Fibroblast of lung (primary cell): ENCODE results near the gene UBN2. TPM values are rescaled to one million over a fixed set of nuclear protein-coding genes. Genes with fewer than 3 reads are reported as not detected.

Source experiments
- DNase-seq, 2 donors: peaks; one replicate each; pipeline versions ENCODE4 v3.0.0 to v3.0.0-alpha.2; 2010; ENCODE audit warnings: low read depth in 2 of 2
- H2AFZ ChIP-seq: 2 replicates; pipeline ENCODE4 v1.5.1; 2012; ENCODE audit warnings: low read length, control low read depth, inconsistent platforms
- H3K27ac ChIP-seq: 2 replicates; pipeline ENCODE4 v1.5.1; 2011; ENCODE audit warnings: low read length, control low read depth; ENCODE audit not compliant: insufficient read depth
- H3K27me3 ChIP-seq: 2 replicates; pipeline ENCODE4 v1.5.1; 2011; ENCODE audit warnings: mild to moderate bottlenecking, low read length; ENCODE audit not compliant: control insufficient read depth, insufficient read depth
- H3K36me3 ChIP-seq: 2 replicates; pipeline ENCODE4 v1.5.1; 2011; ENCODE audit warnings: low read length; ENCODE audit not compliant: control insufficient read depth, insufficient read depth
- H3K4me1 ChIP-seq: 2 replicates; pipeline ENCODE4 v1.5.1; 2011; ENCODE audit warnings: low read length; ENCODE audit not compliant: control insufficient read depth, insufficient read depth; ENCODE audit errors: extremely low read depth
- H3K4me2 ChIP-seq: 2 replicates; pipeline ENCODE4 v1.5.1; 2011; ENCODE audit warnings: low read length, control low read depth; ENCODE audit not compliant: insufficient read depth; ENCODE audit errors: extremely low read depth
- H3K4me3 ChIP-seq, 4 experiments: fragments of 200-600 bp in 1 of 4; sonication (generic) in 1 of 4; replicated peaks in 1 of 4; 2 replicates each; pipeline ENCODE4 v1.5.1; 2011 to 2016; ENCODE audit warnings: low read length in 4 of 4, low read depth in 3 of 4, mild to moderate bottlenecking in 3 of 4, control low read depth in 2 of 4, inconsistent platforms in 1 of 4, mixed read lengths in 1 of 4; ENCODE audit not compliant: insufficient read depth in 1 of 4; ENCODE audit errors: control extremely low read depth in 1 of 4
- H3K79me2 ChIP-seq: 2 replicates; pipeline ENCODE4 v1.5.1; 2012; ENCODE audit warnings: mild to moderate bottlenecking, low read length, inconsistent platforms; ENCODE audit not compliant: control insufficient read depth, insufficient read depth
- H3K9ac ChIP-seq: 2 replicates; pipeline ENCODE4 v1.5.1; 2011; ENCODE audit warnings: mild to moderate bottlenecking, low read length, control low read depth; ENCODE audit not compliant: insufficient read depth
- H3K9me3 ChIP-seq: 2 replicates; pipeline ENCODE4 v1.5.1; 2012; ENCODE audit warnings: low read depth, low read length; ENCODE audit not compliant: control insufficient read depth, insufficient read depth
- H4K20me1 ChIP-seq: 2 replicates; pipeline ENCODE4 v1.5.1; 2011; ENCODE audit warnings: low read length; ENCODE audit not compliant: control insufficient read depth, insufficient read depth; ENCODE audit errors: extremely low read depth
- EZH2 ChIP-seq: IDR thresholded peaks from 2 replicates; pipeline ENCODE4 v1.5.1; 2012; ENCODE audit warnings: low read length, control low read depth, mild to moderate bottlenecking; ENCODE audit errors: missing control alignments
- polyA plus RNA-seq, 2 donors: library from polyadenylated mRNA; depleted of rRNA in 1 of 2; stranded (reverse) in 1 of 2; unstranded in 1 of 2; fragments of >200 nt; gene quantifications; 2 replicates each; pipeline ENCODE4 v1.2.1, GENCODE V29; 2011 to 2012; ENCODE audit warnings: missing spikeins in 1 of 2
- total RNA-seq: library from RNA; depleted of rRNA; stranded (reverse); fragments of >200 nt; gene quantifications from 2 replicates; pipeline ENCODE4 v1.2.1, GENCODE V29; 2014
- TF ChIP-seq, protein P1 (sequence below), 2 donors: IDR thresholded peaks in 1 of 2; conservative IDR thresholded peaks in 1 of 2; 1 replicate in 1 of 2; 2 replicates in 1 of 2; pipeline ENCODE4 v1.5.1; 2011 to 2012; ENCODE audit warnings: low read length in 2 of 2, control low read depth in 1 of 2, inconsistent platforms in 1 of 2, low read depth in 1 of 2, mild to moderate bottlenecking in 1 of 2

The UBN2 gene
- total and polyA plus RNA-seq, 2 donors (not counting 1 experiment from before 2014, with no cell fraction given): 2.2 to 5.9 TPM

DNA sequence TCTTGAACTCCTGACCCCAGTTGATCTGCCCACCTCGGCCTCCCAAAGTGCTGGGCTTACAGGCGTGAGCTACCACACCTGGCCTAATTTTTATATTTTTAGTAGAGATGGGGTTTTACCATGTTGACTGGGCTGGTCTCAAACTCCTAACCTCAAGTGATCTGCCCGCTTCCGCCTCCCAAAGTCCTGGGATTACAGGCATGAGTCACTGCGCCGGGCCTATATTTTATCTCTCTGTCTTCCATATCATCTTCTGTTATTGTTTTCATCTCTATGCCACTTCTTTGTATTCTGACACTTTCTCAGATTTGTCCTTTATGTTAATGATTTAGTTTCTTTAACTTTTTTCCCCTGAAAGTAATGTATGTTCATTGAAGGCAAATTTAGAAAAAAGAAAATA lies 55.1 kb downstream of the UBN2 start:
- no peaks in the 10 kb centered on the region for H3K27me3 ChIP-seq
- no peak overlapping the region for H3K4me3 ChIP-seq
- no peak for DNase-seq
- no peaks in the 10 kb centered on the region for H4K20me1 ChIP-seq
- no peaks in the 10 kb centered on the region for H3K4me1 ChIP-seq
- H3K9ac ChIP-seq: no peak overlapping the region
- H3K36me3 ChIP-seq: peaks cover 2% of the 10 kb centered on the region
- H3K79me2 ChIP-seq: no peaks in the 10 kb centered on the region
- no peak overlapping the region for H3K4me2 ChIP-seq
- TF ChIP-seq EZH2: no peak
- TF ChIP-seq, protein P1, sequence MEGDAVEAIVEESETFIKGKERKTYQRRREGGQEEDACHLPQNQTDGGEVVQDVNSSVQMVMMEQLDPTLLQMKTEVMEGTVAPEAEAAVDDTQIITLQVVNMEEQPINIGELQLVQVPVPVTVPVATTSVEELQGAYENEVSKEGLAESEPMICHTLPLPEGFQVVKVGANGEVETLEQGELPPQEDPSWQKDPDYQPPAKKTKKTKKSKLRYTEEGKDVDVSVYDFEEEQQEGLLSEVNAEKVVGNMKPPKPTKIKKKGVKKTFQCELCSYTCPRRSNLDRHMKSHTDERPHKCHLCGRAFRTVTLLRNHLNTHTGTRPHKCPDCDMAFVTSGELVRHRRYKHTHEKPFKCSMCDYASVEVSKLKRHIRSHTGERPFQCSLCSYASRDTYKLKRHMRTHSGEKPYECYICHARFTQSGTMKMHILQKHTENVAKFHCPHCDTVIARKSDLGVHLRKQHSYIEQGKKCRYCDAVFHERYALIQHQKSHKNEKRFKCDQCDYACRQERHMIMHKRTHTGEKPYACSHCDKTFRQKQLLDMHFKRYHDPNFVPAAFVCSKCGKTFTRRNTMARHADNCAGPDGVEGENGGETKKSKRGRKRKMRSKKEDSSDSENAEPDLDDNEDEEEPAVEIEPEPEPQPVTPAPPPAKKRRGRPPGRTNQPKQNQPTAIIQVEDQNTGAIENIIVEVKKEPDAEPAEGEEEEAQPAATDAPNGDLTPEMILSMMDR (conservative IDR thresholded peaks at IDR 0.05 in 1 of 2, IDR thresholded peaks at IDR 0.05 in 1 of 2; ENCODE audit: low read depth in 1 of 2, low read length in 2 of 2): no peak
- no peak overlapping the region for H2AFZ ChIP-seq
- H3K27ac ChIP-seq: no peak overlapping the region
- H3K9me3 ChIP-seq: no peaks in the 10 kb centered on the region

DNA sequence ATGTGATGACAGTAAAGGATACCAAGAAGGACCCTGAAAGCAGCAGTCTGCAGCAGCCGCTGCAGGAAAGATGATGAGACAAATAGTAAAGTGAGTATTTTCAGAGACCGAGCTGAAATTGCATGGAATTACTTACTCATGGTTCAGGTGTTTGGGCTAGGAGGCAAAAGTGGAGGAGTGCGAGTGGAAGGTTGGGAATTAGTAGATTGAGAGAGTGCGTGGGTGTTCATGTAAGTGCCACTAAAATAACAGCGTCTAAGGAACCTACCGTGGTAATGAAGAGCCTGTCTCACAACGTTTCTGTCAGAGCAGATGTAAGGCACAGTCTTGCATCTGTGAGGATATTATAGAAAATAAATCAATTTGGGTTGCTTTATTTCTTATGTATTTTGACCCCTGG lies 61.8 kb downstream of the UBN2 start:
- Histone ChIP-seq H3K27me3 (no peaks in the 10 kb centered on the region), H3K9me3 (no peaks in the 10 kb centered on the region), H3K4me1 (no peaks in the 10 kb centered on the region), H3K4me3 (no peak overlapping the region), H2AFZ (no peak overlapping the region), H3K4me2 (no peak overlapping the region), H3K9ac (no peak overlapping the region), H3K27ac (no peak overlapping the region), H3K79me2 (no peaks in the 10 kb centered on the region), H3K36me3 (no peaks in the 10 kb centered on the region), H4K20me1 (no peaks in the 10 kb centered on the region)
- no peak for DNase-seq
- TF ChIP-seq, protein P1 (conservative IDR thresholded peaks at IDR 0.05 in 1 of 2, IDR thresholded peaks at IDR 0.05 in 1 of 2; ENCODE audit: low read depth in 1 of 2, low read length in 2 of 2): no peak
- TF ChIP-seq EZH2: no peak

DNA sequence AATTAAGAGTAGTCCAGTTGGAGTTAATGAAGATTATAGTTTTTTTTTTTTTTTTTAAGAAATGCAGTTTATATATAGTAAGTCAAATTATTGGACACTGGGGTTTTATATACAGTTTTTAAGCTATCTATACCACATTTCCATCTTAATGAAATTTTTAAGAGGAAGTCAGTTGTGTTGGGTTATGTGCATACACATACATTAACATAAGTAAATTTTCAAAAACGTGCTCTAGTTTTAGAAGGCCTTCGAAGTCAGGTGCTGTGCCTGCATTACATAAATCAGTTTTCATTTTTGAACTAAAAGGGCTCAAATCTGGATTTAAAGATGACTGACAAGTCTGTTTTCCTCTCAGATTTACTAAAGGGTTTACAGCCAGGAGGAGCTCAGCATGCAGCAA lies 62.5 kb downstream of the UBN2 start:
- H3K79me2 ChIP-seq: no peaks in the 10 kb centered on the region

More for the DNA sequence above, 62.5 kb downstream of the UBN2 start:
- Histone ChIP-seq H3K27me3 (no peaks in the 10 kb centered on the region), H3K4me3 (no peak overlapping the region), H2AFZ (no peak overlapping the region), H4K20me1 (no peaks in the 10 kb centered on the region), H3K9me3 (no peaks in the 10 kb centered on the region), H3K4me2 (no peak overlapping the region), H3K4me1 (no peaks in the 10 kb centered on the region), H3K36me3 (no peaks in the 10 kb centered on the region), H3K9ac (no peak overlapping the region), H3K27ac (no peak overlapping the region)
- no peak for DNase-seq
- TF ChIP-seq, protein P1 (conservative IDR thresholded peaks at IDR 0.05 in 1 of 2, IDR thresholded peaks at IDR 0.05 in 1 of 2; ENCODE audit: low read depth in 1 of 2, low read length in 2 of 2): no peak
- no peak for TF ChIP-seq EZH2
